Thyroid gland (tissue), 4 donors: ENCODE results near the gene COX20. TPM values are rescaled to one million over a fixed set of nuclear protein-coding genes. Genes with fewer than 3 reads are reported as not detected.

Source experiments
- DNase-seq, 2 donors: peaks; one replicate each; pipeline ENCODE4 v3.0.0-alpha.2; 2019
- H3K27ac ChIP-seq, 3 donors: fragments of 200-600 bp; sonication (generic); 1 replicate in 2 of 3; 2 replicates in 1 of 3; pipeline ENCODE4 v1.5.1; 2016 to 2019; ENCODE audit warnings: mild to moderate bottlenecking in 1 of 3, moderate library complexity in 1 of 3
- H3K27me3 ChIP-seq: fragments of 200-600 bp; sonication (generic); one replicate; pipeline ENCODE4 v1.5.1; 2019
- H3K36me3 ChIP-seq, 2 donors: fragments of 200-600 bp; sonication (generic); one replicate each; pipeline ENCODE4 v1.5.1; 2016 to 2019
- H3K4me1 ChIP-seq, 2 donors: fragments of 200-600 bp; sonication (generic); one replicate each; pipeline ENCODE4 v1.5.1; 2017 to 2019
- H3K4me3 ChIP-seq, 3 donors: fragments of 200-600 bp; sonication (generic); replicated peaks in 1 of 3; 1 replicate in 2 of 3; 2 replicates in 1 of 3; pipeline ENCODE4 v1.5.1; 2016; ENCODE audit warnings: mild to moderate bottlenecking in 1 of 3
- H3K9me3 ChIP-seq: fragments of 200-600 bp; sonication (generic); one replicate; pipeline ENCODE4 v1.5.1; 2017
- POLR2A ChIP-seq, 2 donors: fragments of 450-650 bp; IDR thresholded peaks; one replicate each; pipeline ENCODE4 v1.6.1; 2017; ENCODE audit warnings: antibody characterized with exemption in 2 of 2, mild to moderate bottlenecking in 2 of 2, moderate library complexity in 1 of 2
- WGBS, 2 donors: methylation state at CpG; one replicate each; pipeline ENCODE4 v1.1.5; 2017; 5-methylcytosine and 5-hydroxymethylcytosine counted together
- intact Hi-C: fragments of 100-400 bp; cut with DNase I; formaldehyde crosslinking; loops from one replicate; pipeline ENCODE4 v1.15.1; 2023
- total RNA-seq, 4 donors: library from RNA; depleted of rRNA; stranded (reverse); fragments of >200 nt; gene quantifications; one replicate each; pipeline ENCODE4 v1.2.3, GENCODE V29; 2016
- TF ChIP-seq, protein P1 (sequence below), 6 experiments: fragments of 200-600 bp in 3 of 6; fragments of 450-650 bp in 3 of 6; sonication (generic) in 3 of 6; IDR thresholded peaks; one replicate each; pipeline ENCODE4 v1.5.1; 2016 to 2019; ENCODE audit warnings: antibody characterized with exemption in 6 of 6, mild to moderate bottlenecking in 2 of 6, inconsistent platforms in 1 of 6, moderate library complexity in 1 of 6

The COX20 gene
- total RNA-seq, 4 donors from 2014 or later: 68.8 to 83.6 (median 73.5) TPM

DNA sequence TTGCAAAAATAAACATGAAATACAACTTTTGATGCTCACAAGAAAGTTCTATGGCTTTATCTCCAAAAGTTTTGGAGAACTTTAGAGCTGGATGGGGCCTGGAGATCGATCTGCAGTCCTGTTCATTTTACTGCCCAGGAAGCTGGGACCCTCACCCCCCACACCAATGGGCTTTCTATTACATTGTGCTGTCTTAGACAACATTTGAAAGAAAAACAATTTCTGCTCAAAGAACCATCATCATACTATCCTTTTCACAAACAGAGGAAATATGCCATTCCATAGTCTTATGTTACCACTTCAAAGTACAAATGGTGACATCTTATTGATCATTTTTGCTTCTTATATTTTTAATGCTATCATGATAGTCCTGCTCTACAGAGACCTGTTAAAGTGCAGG lies 30.9 kb downstream of the COX20 start:
- Histone ChIP-seq H3K4me1 (peaks cover 5 to 12% of the 10 kb centered on the region in 2 donors), H3K9me3 (no peaks in the 10 kb centered on the region), H3K36me3 (peaks cover 0 to 8% of the 10 kb centered on the region in 2 donors), H3K27ac (no peak overlapping the region), H3K4me3 (no peak overlapping the region), H3K27me3 (no peaks in the 10 kb centered on the region)
- intact Hi-C loops: loop anchor here (5.0 kb wide), 1 partner anchor 176 kb away; no protein-coding TSS in a partner anchor
- DNase-seq: no peak
- 84 to 85% methylated on average over 1 of the region's 1 CpG for WGBS, 2 donors
- TF ChIP-seq, protein P1, sequence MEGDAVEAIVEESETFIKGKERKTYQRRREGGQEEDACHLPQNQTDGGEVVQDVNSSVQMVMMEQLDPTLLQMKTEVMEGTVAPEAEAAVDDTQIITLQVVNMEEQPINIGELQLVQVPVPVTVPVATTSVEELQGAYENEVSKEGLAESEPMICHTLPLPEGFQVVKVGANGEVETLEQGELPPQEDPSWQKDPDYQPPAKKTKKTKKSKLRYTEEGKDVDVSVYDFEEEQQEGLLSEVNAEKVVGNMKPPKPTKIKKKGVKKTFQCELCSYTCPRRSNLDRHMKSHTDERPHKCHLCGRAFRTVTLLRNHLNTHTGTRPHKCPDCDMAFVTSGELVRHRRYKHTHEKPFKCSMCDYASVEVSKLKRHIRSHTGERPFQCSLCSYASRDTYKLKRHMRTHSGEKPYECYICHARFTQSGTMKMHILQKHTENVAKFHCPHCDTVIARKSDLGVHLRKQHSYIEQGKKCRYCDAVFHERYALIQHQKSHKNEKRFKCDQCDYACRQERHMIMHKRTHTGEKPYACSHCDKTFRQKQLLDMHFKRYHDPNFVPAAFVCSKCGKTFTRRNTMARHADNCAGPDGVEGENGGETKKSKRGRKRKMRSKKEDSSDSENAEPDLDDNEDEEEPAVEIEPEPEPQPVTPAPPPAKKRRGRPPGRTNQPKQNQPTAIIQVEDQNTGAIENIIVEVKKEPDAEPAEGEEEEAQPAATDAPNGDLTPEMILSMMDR (IDR thresholded peaks at IDR 0.05): no peak
- TF ChIP-seq POLR2A (IDR thresholded peaks at IDR 0.05): no peak

DNA sequence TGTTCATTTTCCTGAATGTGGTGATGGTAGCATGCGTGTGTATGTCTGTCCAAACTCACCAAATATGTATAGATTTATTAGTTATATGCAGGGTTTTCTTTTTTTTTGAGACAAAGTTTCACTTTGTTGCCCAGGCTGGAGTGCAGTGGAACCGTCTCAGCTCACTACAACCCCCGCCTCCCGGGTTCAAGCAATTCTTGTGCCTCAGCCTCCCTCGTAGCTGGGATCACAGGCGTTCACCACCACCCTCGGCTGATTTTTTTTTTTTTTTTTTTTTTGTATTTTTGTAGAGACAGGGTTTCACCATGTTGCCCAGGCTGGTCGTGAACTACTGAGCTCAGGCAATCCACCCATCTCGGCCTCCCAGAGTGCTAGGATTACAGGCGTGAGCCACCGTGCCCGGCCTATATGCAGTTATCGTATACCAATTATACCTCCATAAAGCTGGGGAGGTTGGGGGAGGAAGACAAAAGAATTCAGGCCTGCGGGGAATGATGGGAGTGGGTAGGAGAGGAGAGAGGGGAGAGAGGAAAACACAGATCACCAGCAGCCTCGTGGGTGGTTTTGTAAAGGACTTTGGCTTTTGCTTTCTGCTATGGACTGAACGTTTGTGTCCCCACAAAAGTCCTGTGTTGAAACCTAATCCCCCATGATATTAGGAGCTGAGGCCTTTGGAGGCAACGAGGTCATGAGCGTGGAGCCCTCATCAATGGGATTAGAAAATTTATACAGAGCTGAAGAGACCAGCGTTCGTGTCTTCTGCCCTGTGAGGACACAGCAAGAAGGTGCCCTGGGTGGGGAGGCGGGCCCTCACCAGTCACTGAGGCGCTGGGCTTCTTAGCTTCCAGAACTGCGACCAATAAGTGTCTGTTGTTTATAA lies 33.3 kb downstream of the COX20 start:
- 93 to 94% methylated on average over 23 of the region's 23 CpGs for WGBS, 2 donors
- H3K4me1 ChIP-seq: peaks cover 0 to 5% of the 10 kb centered on the region in 2 donors
- no peak overlapping the region for H3K27ac ChIP-seq
- no peak for DNase-seq
- intact Hi-C loops: loop anchor here (5.0 kb wide), 1 partner anchor 174 kb away; no protein-coding TSS in a partner anchor
- H3K4me3 ChIP-seq: no peak overlapping the region
- H3K27me3 ChIP-seq: no peaks in the 10 kb centered on the region
- no peak for TF ChIP-seq POLR2A (IDR thresholded peaks at IDR 0.05)
- TF ChIP-seq, protein P1 (IDR thresholded peaks at IDR 0.05): no peak
- H3K9me3 ChIP-seq: no peaks in the 10 kb centered on the region
- H3K36me3 ChIP-seq: peaks cover 0 to 4% of the 10 kb centered on the region in 2 donors

DNA sequence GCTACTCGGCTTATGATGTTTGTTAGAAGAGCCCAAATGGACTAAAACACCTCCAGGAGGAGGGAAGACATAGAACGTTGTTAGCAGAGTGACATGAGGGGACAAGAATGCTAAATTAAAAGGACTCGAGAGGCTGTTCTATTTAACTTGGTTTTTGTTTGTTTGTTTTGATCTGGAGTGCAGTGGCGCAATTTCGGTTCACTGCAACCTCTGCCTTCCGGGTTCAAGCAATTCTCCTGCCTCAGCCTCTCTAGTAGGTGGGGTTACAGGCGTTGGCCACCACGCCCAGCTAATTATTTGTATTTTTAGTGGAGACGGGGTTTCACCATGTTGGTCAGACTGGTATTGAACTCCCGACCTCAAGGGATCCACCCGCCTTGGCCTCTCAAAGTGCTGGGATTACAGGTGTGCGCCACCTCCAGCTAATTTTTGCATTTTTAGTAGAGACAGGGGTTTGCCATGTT lies 33.9 kb downstream of the COX20 start:
- no peak for DNase-seq
- no peaks in the 10 kb centered on the region for H3K27me3 ChIP-seq
- no peaks in the 10 kb centered on the region for H3K36me3 ChIP-seq
- no peaks in the 10 kb centered on the region for H3K9me3 ChIP-seq
- no peak overlapping the region for H3K27ac ChIP-seq
- 91 to 94% methylated on average over 12 of the region's 12 CpGs for WGBS, 2 donors
- peaks cover 0 to 5% of the 10 kb centered on the region in 2 donors for H3K4me1 ChIP-seq
- intact Hi-C loops: loop anchor here (5.0 kb wide), 1 partner anchor 173 kb away; no protein-coding TSS in a partner anchor
- TF ChIP-seq POLR2A (IDR thresholded peaks at IDR 0.05): no peak
- TF ChIP-seq, protein P1 (IDR thresholded peaks at IDR 0.05): no peak
- H3K4me3 ChIP-seq: no peak overlapping the region

DNA sequence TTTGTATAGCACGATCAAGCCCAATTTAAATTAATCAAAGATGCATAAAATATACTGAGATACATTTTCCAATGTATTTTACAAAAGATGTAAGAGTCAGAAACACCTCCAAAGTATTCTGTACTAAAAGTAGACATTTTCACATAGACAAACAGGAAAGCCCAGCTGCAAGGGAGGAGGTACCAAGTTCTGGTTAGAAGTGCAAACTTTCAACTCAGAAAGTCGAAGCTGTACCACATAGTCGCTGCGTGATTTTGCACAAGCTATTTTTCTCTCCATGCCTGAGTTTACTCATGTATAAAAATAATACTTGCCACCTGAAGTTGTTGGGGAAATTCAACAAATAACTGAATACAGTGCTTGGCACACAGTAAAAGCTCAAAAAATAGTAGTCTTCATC lies 34.5 kb downstream of the COX20 start:
- H3K27ac ChIP-seq: no peak overlapping the region
- intact Hi-C loops: loop anchor here (5.0 kb wide), 1 partner anchor 172 kb away; no protein-coding TSS in a partner anchor
- H3K9me3 ChIP-seq: no peaks in the 10 kb centered on the region
- H3K36me3 ChIP-seq: no peaks in the 10 kb centered on the region
- no peak for DNase-seq
- H3K4me3 ChIP-seq: no peak overlapping the region
- H3K27me3 ChIP-seq: no peaks in the 10 kb centered on the region
- 88 to 91% methylated on average over 4 of the region's 4 CpGs for WGBS, 2 donors
- H3K4me1 ChIP-seq: peaks cover 0 to 4% of the 10 kb centered on the region in 2 donors
- TF ChIP-seq, protein P1 (IDR thresholded peaks at IDR 0.05): no peak
